KMS-11 (cell line): Measurements from ENCODE around the gene LUZP2.

Experiments used
- H2AFZ ChIP-seq: fragments of 200-600 bp; sonication (generic); 2 replicates; pipeline ENCODE4 v1.6.1; 2016; ENCODE audit warnings: antibody characterized with exemption, mixed run types, low read depth
- H3K27ac ChIP-seq: fragments of 200-600 bp; sonication (generic); 2 replicates; pipeline ENCODE4 v1.6.1; 2016; ENCODE audit warnings: mild to moderate bottlenecking, mixed run types
- H3K27me3 ChIP-seq: fragments of 200-600 bp; sonication (generic); 2 replicates; pipeline ENCODE4 v1.6.1; 2017; ENCODE audit warnings: mild to moderate bottlenecking, low read depth, mixed run types, moderate library complexity; ENCODE audit not compliant: insufficient read depth
- H3K36me3 ChIP-seq: fragments of 200-600 bp; sonication (generic); 2 replicates; pipeline ENCODE4 v1.6.1; 2017; ENCODE audit warnings: mild to moderate bottlenecking, mixed run types; ENCODE audit not compliant: insufficient read depth
- H3K4me1 ChIP-seq: fragments of 200-600 bp; sonication (generic); 2 replicates; pipeline ENCODE4 v1.6.1; 2016; ENCODE audit warnings: mild to moderate bottlenecking, low read depth, mixed run types; ENCODE audit not compliant: poor library complexity, severe bottlenecking
- H3K4me2 ChIP-seq: fragments of 200-600 bp; sonication (generic); 2 replicates; pipeline ENCODE4 v1.7.0; 2016; ENCODE audit warnings: mild to moderate bottlenecking, mixed run types
- H3K4me3 ChIP-seq: fragments of 200-600 bp; sonication (generic); IDR thresholded peaks from 2 replicates; pipeline ENCODE4 v1.6.1; 2017; ENCODE audit warnings: low read depth, low read length, mixed read lengths; ENCODE audit not compliant: insufficient read depth
- H3K79me2 ChIP-seq: fragments of 200-600 bp; sonication (generic); 2 replicates; pipeline ENCODE4 v1.6.1; 2016; ENCODE audit warnings: low read depth, mixed run types; ENCODE audit not compliant: insufficient read depth
- H3K9ac ChIP-seq: fragments of 200-600 bp; sonication (generic); 2 replicates; pipeline ENCODE4 v1.6.1; 2016; ENCODE audit warnings: mild to moderate bottlenecking, mixed run types
- H4K20me1 ChIP-seq: fragments of 200-600 bp; sonication (generic); 2 replicates; pipeline ENCODE4 v1.6.1; 2016; ENCODE audit warnings: mild to moderate bottlenecking, mixed run types; ENCODE audit not compliant: insufficient read depth
- CTCF ChIP-seq: fragments of 200-600 bp; sonication (generic); conservative IDR thresholded peaks from 2 replicates; pipeline ENCODE4 v1.6.1; 2017; ENCODE audit warnings: low read depth, mild to moderate bottlenecking, antibody characterized with exemption, low read length, moderate library complexity, mixed read lengths

LUZP2 gene

GRCh38 chr11:25039165-25039564 lies 542.3 kb downstream of the LUZP2 start:
- Histone ChIP-seq H3K27ac (no peak overlapping the region), H3K4me1 (no peaks in the 10 kb centered on the region), H2AFZ (no peak overlapping the region), H3K79me2 (no peaks in the 10 kb centered on the region), H3K36me3 (no peaks in the 10 kb centered on the region), H4K20me1 (no peaks in the 10 kb centered on the region), H3K27me3 (no peaks in the 10 kb centered on the region), H3K9ac (no peak overlapping the region), H3K4me3 (no peak overlapping the region), H3K4me2 (no peak overlapping the region)
- TF ChIP-seq CTCF: no peak

- Histone ChIP-seq H3K36me3 (no peaks in the 10 kb centered on the region), H3K4me3 (no peak overlapping the region), H4K20me1 (no peaks in the 10 kb centered on the region), H3K27me3 (no peaks in the 10 kb centered on the region), H3K9ac (no peak overlapping the region), H3K4me2 (no peak overlapping the region), H3K27ac (no peak overlapping the region), H3K4me1 (peaks cover 5% of the 10 kb centered on the region), H3K79me2 (no peaks in the 10 kb centered on the region), H2AFZ (no peak overlapping the region)
- TF ChIP-seq CTCF: no peak
Measured at GRCh38 chr11:25048632-25049031, 551.8 kb downstream of the LUZP2 start.

- H3K27me3 ChIP-seq: no peaks in the 10 kb centered on the region
- no peak overlapping the region for H2AFZ ChIP-seq
- no peaks in the 10 kb centered on the region for H3K4me1 ChIP-seq
- no peaks in the 10 kb centered on the region for H4K20me1 ChIP-seq
- H3K27ac ChIP-seq: no peak overlapping the region
- H3K9ac ChIP-seq: no peak overlapping the region
- H3K36me3 ChIP-seq: no peaks in the 10 kb centered on the region
- no peak for TF ChIP-seq CTCF
- no peak overlapping the region for H3K4me3 ChIP-seq
- H3K4me2 ChIP-seq: no peak overlapping the region
- no peaks in the 10 kb centered on the region for H3K79me2 ChIP-seq
Measured at GRCh38 chr11:25052844-25053243, 556.0 kb downstream of the LUZP2 start.

- H3K27ac ChIP-seq: no peak overlapping the region
- H3K9ac ChIP-seq: no peak overlapping the region
- TF ChIP-seq CTCF: no peak
- H3K36me3 ChIP-seq: no peaks in the 10 kb centered on the region
- H3K79me2 ChIP-seq: no peaks in the 10 kb centered on the region
- H3K4me2 ChIP-seq: no peak overlapping the region
- no peak overlapping the region for H2AFZ ChIP-seq
- H4K20me1 ChIP-seq: no peaks in the 10 kb centered on the region
- no peak overlapping the region for H3K4me3 ChIP-seq
- no peaks in the 10 kb centered on the region for H3K4me1 ChIP-seq
- no peaks in the 10 kb centered on the region for H3K27me3 ChIP-seq
Measured at GRCh38 chr11:25057861-25058260, 561.0 kb downstream of the LUZP2 start.

- H3K36me3 ChIP-seq: no peaks in the 10 kb centered on the region
- no peaks in the 10 kb centered on the region for H3K27me3 ChIP-seq
- H3K4me3 ChIP-seq: no peak overlapping the region
- no peak overlapping the region for H3K9ac ChIP-seq
- H3K79me2 ChIP-seq: no peaks in the 10 kb centered on the region
- H3K4me1 ChIP-seq: peaks cover 31% of the 10 kb centered on the region
- peak overlapping the region; percentile 29; the same call in 1 of the 2 replicates for H2AFZ ChIP-seq
- no peaks in the 10 kb centered on the region for H4K20me1 ChIP-seq
- no peak for TF ChIP-seq CTCF
- H3K4me2 ChIP-seq: peak overlapping the region; percentile 43
- peak overlapping the region; percentile 64; the same call in 1 of the 2 replicates for H3K27ac ChIP-seq
Measured at GRCh38 chr11:25065746-25066145, 568.9 kb downstream of the LUZP2 start.
